ENCODE measurements around the gene P4HB. TPM values are rescaled to one million over a fixed set of nuclear protein-coding genes. Genes with fewer than 3 reads are reported as not detected.

P4HB gene
- total RNA-seq, 4 donors from 2014 or later: 385 to 594 (median 472) TPM

GRCh38 chr17:81898029-81898866 lies 37.9 kb upstream of the P4HB start:
- Histone ChIP-seq H3K27me3 (peaks cover 0 to 8% of the 10 kb centered on the region in 2 donors), H3K36me3 (peaks cover 2 to 76% (median 4%) of the 10 kb centered on the region in 3 donors), H3K27ac (no peak overlapping the region), H3K9me3 (no peaks in the 10 kb centered on the region), H3K4me3 (no peak overlapping the region), H3K4me1 (peaks cover 0 to 21% (median 9%) of the 10 kb centered on the region in 4 donors)
- TF ChIP-seq POLR2A (IDR thresholded peaks at IDR 0.05): no peak
- TF ChIP-seq EP300 (IDR thresholded peaks at IDR 0.05): no peak
- no peak for TF ChIP-seq CTCF (IDR thresholded peaks at IDR 0.05)
- DNase-seq (ENCODE audit: low spot score in 2 of 2): no peak
- 84 to 90% methylated on average over 18 of the region's 19 CpGs for WGBS, 2 donors

- Histone ChIP-seq H3K27ac (no peak overlapping the region), H3K4me3 (no peak overlapping the region), H3K9me3 (no peaks in the 10 kb centered on the region), H3K36me3 (peaks cover 2 to 69% (median 4%) of the 10 kb centered on the region in 3 donors), H3K27me3 (no peaks in the 10 kb centered on the region), H3K4me1 (peaks cover 0 to 20% (median 13%) of the 10 kb centered on the region in 4 donors)
- WGBS, 2 donors: 88% methylated on average over 11 of the region's 11 CpGs
- no peak for DNase-seq (ENCODE audit: low spot score in 2 of 2)
- TF ChIP-seq POLR2A (IDR thresholded peaks at IDR 0.05) (no peak), CTCF (IDR thresholded peaks at IDR 0.05) (no peak), EP300 (IDR thresholded peaks at IDR 0.05) (no peak)
These were observed 35.1 kb upstream of the P4HB start for GRCh38 chr17:81895400-81895799.

GRCh38 chr17:81891303-81891552 lies 30.9 kb upstream of the P4HB start:
- Histone ChIP-seq H3K4me1 (peaks cover 0 to 35% (median 20%) of the 10 kb centered on the region in 4 donors), H3K27me3 (no peaks in the 10 kb centered on the region), H3K9me3 (no peaks in the 10 kb centered on the region), H3K4me3 (peak overlapping the region; percentile 62 to 100 (median 84)), H3K36me3 (peaks cover 4 to 63% (median 8%) of the 10 kb centered on the region in 3 donors), H3K27ac (peak overlapping the region; percentile 54 to 97 (median 84))
- no peak for DNase-seq (ENCODE audit: low spot score in 2 of 2)
- TF ChIP-seq EP300 (IDR thresholded peaks at IDR 0.05) (no peak), POLR2A (IDR thresholded peaks at IDR 0.05) (no peak), CTCF (IDR thresholded peaks at IDR 0.05) (no peak)
- WGBS, 2 donors: 0 to 1% methylated on average over 2 to 39 of the region's 40 CpGs

GRCh38 chr17:81890447-81891302 lies 30.3 kb upstream of the P4HB start:
- TF ChIP-seq CTCF (IDR thresholded peaks at IDR 0.05) (no peak), EP300 (IDR thresholded peaks at IDR 0.05) (no peak), POLR2A (IDR thresholded peaks at IDR 0.05) (no peak)
- H3K9me3 ChIP-seq: no peaks in the 10 kb centered on the region
- peak overlapping the region; percentile 54 to 97 (median 84) for H3K27ac ChIP-seq
- H3K36me3 ChIP-seq: peaks cover 4 to 63% (median 8%) of the 10 kb centered on the region in 3 donors
- DNase-seq (ENCODE audit: low spot score in 2 of 2): no peak
- H3K4me3 ChIP-seq: peak overlapping the region; percentile 62 to 100 (median 84)
- peaks cover 0 to 35% (median 20%) of the 10 kb centered on the region in 4 donors for H3K4me1 ChIP-seq
- no peaks in the 10 kb centered on the region for H3K27me3 ChIP-seq
- WGBS, 2 donors: 9 to 12% methylated on average over 35 to 36 of the region's 69 CpGs

- Histone ChIP-seq H3K4me3 (no peak overlapping the region), H3K36me3 (peaks cover 4 to 63% (median 8%) of the 10 kb centered on the region in 3 donors), H3K27me3 (no peaks in the 10 kb centered on the region), H3K27ac (no peak overlapping the region), H3K4me1 (peaks cover 0 to 35% (median 20%) of the 10 kb centered on the region in 4 donors), H3K9me3 (no peaks in the 10 kb centered on the region)
- no peak for TF ChIP-seq EP300 (IDR thresholded peaks at IDR 0.05)
- no peak for TF ChIP-seq CTCF (IDR thresholded peaks at IDR 0.05)
- TF ChIP-seq POLR2A (IDR thresholded peaks at IDR 0.05): no peak
- WGBS, 2 donors: 88 to 89% methylated on average over 9 of the region's 9 CpGs
- no peak for DNase-seq (ENCODE audit: low spot score in 2 of 2)
These were observed 29.3 kb upstream of the P4HB start for GRCh38 chr17:81889602-81890001.

Data from tibial nerve (tissue), 4 donors.